Stimulated activated CD8-positive, alpha-beta memory T cell treated with anti-CD3 and anti-CD28 coated beads, Interleukin-12 subunit alpha, Interleukin-12 subunit beta, amount 100 ng/mL, for 24 hours (primary cell): ENCODE data around the gene NETO2.
"Not testable (repeated sequence)": the region's sequence is repeated elsewhere in the genome, so short reads cannot be mapped to it uniquely, and the experiment has no call there.

ENCODE experiments used
- DNase-seq: peaks from one replicate; pipeline ENCODE4 v3.0.0-alpha.2; 2020; ENCODE audit errors: extremely low read depth

The NETO2 gene, protein sequence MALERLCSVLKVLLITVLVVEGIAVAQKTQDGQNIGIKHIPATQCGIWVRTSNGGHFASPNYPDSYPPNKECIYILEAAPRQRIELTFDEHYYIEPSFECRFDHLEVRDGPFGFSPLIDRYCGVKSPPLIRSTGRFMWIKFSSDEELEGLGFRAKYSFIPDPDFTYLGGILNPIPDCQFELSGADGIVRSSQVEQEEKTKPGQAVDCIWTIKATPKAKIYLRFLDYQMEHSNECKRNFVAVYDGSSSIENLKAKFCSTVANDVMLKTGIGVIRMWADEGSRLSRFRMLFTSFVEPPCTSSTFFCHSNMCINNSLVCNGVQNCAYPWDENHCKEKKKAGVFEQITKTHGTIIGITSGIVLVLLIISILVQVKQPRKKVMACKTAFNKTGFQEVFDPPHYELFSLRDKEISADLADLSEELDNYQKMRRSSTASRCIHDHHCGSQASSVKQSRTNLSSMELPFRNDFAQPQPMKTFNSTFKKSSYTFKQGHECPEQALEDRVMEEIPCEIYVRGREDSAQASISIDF

DNA sequence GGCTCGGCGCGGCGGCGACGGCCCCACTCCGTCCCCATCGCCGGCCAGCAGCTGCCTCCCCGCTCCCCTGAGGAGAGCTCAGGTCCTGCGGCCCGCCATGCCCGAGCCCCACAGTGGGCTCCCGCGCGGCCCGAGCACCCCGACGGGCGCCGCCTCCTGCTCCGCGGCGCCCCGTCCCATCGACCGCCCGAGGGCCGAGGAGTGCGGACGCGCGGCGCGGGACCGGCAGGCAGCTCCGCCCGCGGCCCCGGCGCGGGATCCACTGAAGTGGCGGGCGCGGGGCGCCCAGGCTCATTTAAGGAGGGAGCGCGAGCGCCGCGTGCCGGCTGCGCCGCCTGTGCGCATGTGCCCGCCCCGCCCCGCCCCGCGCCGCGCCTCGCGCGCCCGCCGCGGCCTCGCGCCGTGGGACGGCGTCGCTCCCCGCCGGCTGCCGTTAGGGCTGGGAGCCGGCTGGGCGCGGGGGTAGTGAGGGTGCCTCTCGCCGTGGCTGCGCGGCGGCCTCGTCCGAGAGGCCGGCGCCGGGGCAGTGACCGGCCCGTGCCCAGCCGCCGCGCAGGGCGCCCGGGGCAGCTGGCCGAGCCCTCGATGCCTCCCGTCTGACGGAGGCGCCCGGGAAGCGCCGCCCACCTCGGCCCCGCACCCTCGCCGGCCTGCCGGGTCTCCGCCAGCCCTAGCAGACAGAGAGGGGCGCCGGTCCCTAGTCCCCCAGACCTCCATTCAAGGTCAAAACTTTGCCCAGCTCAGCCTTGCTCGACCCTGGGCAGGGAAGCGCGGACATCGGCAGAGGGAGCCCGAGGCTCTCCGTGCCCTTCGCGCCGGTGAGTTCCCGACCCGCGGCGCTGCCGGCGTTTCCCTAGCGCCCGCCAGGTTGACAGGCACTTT lies at the start of gene NETO2:
Gene NETO2 (minus strand): TSS at position 269 of the 882 bp plus-strand sequence. CDS start 333 bp downstream, outside the sequence.
- DNase-seq: no peak

DNA sequence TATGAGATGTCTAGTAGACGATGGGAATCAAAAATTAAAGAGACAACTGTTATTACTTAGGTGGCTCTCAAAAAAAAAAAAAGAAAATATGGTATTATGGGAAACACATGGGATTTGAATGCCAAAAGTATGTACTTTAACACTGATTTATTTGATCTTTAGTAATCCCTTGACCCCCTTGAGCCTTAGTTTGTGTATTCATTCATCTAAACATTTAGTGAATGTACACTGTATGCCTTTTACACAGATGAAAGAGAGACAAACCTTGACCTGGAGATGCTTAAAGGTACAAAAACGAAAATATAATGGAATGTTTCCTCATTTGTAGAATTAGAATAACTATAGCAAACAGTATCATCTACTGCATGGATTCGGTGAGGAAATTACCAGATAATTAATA lies 38.6 kb upstream of the NETO2 start:
- no peak for DNase-seq

DNA sequence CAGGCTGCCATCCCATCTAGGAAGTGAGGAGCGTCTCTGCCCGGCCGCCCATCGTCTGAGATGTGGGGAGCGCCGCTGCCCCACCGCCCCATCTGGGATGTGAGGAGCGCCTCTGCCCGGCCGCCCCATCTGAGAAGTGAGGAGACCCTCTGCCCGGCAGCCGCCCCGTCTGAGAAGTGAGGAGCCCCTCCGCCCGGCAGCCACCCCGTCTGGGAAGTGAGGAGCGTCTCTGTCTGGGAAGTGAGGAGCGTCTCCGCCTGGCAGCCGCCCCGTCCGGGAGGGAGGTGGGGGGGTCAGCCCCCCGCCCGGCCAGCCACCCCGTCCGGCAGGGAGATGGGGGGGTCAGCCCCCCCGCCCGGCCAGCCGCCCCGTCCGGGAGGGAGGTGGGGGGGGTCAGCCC lies 37.3 kb upstream of the NETO2 start:
- DNase-seq: not testable (repeated sequence)

DNA sequence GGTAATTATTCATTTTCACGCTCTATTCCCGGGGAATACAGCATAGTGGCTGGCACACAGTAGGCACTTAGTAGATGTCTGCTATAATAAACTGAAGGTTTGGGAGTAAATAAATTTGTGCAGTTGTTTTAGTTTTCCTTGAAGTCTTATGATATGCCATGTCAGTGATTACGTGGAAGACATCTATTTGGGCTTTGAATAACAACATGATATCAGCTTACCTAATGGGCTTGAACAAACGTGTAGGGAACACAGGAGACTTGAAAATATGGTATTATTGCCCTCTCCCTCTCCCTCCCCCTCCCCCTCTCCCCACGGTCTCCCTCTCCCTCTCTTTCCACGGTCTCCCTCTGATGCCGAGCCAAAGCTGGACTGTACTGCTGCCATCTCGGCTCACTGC lies 36.3 kb upstream of the NETO2 start:
- DNase-seq: no peak

DNA sequence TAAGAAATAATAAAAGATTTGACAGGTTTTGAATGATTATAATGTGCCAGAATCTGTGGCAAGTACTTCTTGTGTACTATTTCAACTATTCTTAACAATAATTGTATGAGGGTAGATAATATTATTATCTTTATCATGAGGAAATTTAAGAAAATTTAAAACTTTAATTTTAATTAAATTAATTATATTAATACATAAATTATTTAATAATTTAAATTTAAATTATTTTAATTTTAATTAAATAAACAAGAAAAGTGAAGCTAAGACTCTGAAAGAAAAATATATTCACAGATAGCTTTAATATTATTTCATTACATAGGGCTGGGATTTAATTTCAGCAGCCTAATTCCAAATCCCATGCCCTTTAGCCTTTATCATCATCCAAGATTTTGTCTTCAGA lies 31.4 kb upstream of the NETO2 start:
- DNase-seq: no peak

DNA sequence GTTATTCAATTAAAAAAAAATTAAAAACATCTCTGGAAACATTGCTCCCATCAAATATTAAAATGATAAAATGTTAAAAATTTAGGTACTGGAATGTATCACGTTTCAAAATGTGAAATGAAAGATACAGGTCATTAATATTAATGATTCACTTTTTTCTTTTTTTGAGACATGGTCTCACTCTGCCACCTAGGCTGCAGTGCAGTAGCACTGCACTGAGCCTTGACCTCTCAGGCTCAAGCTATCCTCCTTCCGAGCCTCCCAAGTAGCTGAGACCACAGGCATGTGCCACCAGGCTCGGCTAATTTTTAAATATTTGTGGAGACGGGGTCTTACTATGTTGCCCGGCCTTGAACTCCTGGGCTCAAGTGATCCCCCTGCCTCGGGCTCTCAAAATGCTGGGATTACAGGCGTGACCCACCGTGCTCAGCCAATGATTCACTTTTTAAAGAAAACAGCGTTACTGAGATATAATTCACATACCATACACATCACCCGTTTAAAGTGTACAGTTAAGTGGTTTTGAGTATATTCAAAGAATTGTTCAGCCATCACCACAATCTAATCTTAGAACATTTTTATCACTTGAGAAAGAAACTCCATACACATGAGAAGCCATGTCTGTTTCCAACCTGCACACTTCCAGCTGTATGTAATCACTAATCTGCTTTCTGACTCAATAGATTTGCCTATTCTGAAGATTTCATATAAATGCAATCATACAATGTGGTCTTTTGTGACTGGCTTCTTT lies 19.1 kb upstream of the NETO2 start:
- DNase-seq: no peak

DNA sequence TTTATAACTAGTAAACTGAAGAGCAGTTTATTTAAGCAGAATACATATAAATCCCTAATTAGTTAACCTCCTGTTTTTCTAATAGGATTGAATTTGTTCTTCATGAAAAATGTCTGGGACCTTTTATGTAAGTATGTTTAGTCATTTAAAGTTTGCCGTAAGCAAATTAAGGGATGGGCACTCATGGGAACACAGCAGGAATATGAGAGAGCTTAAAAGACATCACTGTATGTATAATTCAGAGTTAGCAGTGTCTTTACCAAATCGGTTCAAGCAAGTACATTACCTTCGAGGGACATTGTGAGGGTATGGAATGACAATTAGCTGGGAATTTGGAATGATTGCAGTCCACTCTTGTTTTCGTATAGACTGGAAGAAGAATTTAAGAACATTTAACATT lies 17.7 kb upstream of the NETO2 start:
- DNase-seq: no peak

DNA sequence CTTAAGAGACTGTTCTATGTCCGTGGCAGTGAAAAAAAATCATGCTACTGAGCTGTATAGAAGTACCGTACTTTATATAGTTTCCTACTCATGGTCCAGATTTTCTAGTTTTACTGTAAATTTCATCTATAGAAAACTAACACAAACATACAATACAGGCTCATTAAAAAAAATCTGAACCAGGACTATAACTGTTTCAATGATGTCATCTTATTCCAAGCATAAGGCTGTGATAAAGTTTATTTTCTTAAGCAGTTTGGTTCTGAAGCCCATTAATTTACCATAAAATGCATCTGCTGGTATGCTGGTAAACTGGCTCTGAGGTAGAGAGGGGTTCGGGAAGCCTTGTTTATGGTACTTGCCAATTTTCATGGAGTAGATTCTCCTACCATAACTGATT lies 16.7 kb upstream of the NETO2 start:
- no peak for DNase-seq

DNA sequence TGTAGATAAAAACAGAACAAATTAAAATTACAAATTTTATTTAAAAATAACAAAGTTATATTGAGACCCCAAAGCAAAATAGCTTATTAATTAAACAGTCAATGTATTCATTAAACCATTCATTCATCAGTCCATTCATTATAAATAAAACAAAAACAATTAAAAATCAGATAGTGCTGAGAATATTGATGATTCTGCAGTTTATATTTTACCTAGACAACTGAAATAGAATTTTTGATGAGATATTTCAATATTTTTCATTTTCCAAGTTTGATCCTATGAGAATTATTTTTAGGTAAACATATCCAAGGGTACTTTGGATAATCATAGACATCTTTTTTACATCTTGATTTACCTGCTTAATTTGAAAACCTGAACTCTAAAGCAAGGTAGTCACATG lies 15.2 kb upstream of the NETO2 start:
- no peak for DNase-seq

DNA sequence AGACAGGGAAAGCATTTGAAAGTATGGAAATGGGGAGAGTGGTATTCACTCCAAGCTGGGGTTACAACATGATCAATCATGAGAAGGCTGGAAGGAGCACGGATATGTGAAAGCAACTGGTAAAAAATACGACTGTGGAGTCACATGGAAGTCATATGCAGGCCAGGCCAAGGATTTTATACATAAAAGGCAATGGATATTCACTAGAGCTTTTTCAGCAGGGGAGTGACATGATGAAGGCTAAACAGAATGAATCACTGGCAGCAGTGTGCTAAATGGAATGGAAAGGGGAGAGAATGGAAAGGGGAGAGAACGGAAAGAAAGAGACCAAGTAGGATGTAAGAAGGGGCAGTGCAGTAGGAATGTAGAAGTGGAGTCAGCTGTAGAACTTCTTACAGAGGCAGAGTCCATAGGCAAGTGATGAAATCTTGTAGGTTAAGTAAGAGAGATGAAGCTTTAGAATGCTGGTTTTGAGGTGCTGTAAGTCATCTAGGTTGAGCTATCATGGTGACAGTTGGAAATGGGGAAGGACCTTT lies 13.0 kb upstream of the NETO2 start:
- DNase-seq: no peak

DNA sequence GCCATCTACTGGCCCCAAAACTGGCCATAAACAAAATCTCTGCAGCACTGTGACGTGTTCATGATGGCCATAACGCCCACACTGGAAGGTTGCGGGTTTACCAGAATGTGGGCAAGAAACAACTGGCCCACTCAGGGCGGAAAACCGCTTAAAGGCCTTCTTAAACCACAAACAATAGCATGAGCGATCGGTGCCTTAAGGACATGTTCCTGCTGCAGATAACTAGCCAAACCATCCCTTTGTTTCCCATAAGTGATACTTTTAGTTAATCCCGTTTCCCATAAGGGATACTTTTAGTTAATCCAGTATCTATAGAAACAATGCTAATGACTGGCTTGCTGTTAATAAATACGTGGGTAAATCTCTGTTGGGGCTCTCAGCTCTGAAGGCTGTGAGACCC lies 8.8 kb upstream of the NETO2 start:
- not testable (repeated sequence) for DNase-seq

DNA sequence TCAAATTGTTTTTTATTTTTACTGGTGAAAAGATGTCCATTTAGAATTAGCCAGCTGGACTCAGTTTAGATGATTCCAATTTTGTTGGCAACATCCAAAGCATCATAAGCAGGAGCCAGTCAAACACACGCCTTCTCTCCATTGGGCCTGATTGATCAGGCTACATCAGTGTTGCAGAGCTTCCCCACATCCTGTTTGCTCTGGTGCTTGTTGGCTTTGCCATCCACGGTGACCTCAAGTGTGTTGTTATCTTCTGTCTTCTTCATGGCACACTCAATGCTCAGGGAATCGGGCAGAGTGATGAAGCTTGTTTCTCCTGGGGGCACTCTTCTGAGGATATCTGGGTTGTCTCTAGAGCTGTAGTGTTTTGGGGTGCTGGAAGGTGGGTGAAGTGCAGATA lies 6.3 kb upstream of the NETO2 start:
- no peak for DNase-seq

DNA sequence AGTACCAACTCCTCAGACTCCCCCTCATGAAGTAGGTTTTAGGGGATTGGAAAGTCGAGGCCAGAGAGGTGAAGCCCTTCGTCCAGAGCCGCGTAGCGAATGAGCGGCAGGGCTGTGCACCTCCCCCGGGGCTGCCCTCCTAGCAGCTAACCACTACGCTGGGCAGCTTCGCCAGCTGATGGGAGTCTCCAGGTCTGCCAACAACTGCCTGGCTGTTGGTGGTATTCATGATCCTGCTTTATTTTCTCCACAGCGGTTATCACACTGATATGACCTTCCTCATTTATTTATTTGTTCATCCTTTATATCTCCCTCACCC lies 773 bp upstream of the NETO2 start:
- no peak for DNase-seq

DNA sequence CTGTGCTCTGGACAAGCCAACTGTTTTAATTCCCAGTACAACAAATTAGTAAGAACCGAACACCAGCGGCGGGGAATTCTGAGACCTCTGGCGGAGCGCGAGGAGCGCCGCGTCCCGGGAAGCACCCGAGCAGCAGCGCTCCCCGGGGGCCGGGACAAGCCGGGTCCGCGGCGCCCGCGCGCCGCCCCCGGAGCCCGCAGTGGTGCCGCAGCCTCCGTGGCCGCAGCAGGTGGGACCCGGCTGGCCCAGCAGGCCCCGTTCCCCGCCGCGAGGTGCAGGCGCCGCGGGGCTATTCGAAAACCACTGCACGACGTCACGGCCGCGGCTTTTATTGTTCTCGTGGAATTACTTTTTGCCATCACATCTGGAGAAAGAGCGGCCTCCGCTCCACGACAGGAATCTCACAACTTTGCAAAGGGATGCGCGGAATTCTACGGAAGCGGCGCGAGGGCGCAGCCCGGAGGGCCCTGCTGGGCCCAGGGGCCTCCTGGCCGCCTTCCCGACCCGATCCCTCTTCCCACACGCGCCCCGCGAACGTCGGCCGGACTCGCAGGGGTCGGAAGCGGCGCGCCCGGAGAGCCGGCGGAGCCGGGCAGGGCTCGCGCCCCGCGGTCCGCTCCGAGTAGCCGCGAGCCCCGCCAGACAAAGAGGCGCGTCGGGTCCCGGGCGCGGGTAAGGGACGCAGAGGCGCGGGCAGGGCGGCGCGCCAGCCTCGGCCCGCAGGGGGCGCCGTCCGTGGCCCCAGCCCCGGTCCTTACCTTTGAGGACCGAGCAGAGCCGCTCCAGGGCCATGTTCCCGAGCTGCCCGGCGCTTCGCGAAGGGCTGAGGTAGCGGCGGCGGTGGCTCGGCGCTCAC lies 696 bp downstream of the NETO2 start:
- no peak for DNase-seq

DNA sequence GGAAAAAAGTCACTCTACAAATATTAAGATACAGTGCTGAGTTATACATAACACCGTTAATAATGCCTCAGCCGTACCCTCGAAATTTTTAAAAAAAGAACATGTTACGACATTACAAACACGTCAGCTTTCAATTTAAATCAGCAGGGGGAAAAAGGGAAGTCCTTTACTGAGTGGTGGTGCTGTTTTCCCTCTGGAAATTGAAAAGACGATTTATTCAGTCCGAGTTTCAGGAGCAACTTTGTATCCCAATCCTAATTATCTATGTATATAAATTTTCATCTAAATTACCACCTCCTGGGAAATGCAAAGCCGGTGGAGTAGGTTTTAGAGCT lies 1.3 kb downstream of the NETO2 start:
- DNase-seq: no peak

DNA sequence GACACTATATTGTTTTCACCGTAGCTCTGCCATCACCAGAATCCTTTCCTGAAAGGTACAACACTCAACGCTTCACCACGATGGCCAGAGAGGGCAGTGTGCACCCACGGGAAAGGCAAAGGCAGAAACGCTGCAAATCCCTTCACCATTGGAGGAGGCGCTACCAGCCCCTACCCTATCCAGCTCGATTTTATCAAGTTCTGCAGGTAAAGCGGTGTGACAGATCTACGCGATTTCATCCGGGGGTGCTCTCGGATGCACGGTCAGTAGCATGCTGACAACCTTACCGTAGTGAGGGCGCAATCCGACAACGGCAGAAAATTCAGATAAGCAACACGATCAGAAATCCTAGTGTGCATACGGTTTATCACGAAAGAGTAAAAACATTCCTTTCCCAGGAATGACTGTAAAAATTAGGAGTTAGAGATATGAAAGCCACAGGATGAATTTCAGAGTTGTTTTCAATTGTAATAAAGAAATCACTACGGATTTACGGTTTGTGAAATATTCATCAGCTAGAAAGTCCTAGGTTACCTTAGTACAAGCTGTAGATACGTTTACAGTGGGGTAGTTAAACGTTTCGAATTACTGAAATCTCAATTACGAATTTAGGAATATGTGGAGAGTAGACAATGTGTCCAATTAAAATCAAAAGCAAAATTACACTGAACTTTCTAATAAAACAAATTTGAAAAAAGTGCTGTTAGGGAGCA lies 1.8 kb downstream of the NETO2 start:
- no peak for DNase-seq

DNA sequence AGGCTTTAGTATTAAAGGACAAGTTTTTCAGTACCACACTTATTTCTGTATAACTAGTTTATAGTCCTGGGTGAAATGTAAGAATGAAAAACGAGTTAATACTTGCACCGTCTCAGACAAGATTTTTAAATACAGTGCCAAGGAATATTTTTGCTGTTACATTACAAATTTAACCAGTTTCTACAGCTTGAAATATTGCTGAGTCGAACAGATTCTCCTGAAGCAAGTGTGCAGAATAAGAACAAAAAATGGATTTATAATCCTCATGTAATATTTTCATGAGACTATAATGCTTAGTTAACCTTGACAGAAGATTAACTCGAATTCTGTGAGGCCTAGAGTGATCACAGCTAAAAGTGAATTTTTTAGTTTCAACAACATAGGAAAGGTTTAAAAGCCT lies 3.1 kb downstream of the NETO2 start:
- DNase-seq: no peak

DNA sequence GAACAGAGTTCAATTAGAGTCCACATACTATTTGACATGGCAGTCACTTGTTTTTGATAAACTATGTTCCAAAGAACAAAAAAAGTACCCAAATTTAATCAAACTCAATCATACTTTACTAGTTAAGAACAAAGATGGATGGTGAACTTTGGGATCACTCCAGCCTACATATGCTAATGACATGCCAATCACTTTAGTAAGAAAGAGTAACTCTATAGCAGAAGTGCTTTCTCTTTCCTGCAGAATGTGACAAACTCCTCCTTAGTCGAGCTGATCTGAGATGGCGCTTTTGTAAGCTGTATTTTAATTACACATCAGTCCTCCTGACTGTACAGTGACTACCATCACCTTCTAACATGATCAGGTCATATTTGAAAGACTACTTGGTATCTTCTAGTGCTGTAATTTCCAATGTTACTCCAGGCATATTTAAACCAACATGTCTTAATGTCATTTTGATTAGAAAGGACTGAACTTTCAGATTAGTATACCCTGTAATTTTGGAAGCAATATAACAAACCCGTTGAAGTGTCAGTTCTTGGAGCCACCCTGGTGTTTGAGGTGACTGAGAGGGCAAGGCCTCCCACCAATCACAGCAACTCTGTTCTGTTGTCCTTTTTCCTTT lies 4.1 kb downstream of the NETO2 start:
- no peak for DNase-seq

DNA sequence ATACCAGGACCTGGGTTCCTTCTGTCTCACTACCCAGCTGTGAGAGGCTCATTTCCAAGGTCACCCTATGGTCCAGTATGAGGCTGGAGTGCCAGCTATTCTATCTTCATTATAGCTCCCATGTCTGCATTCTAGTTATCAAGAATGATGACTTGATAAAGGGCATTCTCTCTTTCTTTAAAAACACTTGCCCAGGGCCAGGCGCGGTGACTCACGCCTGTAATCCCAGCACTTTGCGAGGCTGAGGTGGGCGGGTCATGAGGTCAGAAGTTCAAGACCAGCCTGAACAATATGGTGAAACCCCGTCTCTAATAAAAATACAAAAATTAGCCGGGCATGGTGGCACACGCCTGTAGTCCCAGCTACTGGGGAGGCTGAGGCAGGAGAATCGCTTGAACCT lies 5.8 kb downstream of the NETO2 start:
- DNase-seq: not testable (repeated sequence)
